KMS-11 (cell line): ENCODE data around the gene NRM.
A peak's percentile ranks its signal among the peaks of the same experiment; 100 is the strongest.

Experiments used
- H2AFZ ChIP-seq: fragments of 200-600 bp; sonication (generic); 2 replicates; pipeline ENCODE4 v1.6.1; 2016; ENCODE audit warnings: antibody characterized with exemption, mixed run types, low read depth
- H3K27ac ChIP-seq: fragments of 200-600 bp; sonication (generic); 2 replicates; pipeline ENCODE4 v1.6.1; 2016; ENCODE audit warnings: mild to moderate bottlenecking, mixed run types
- H3K27me3 ChIP-seq: fragments of 200-600 bp; sonication (generic); 2 replicates; pipeline ENCODE4 v1.6.1; 2017; ENCODE audit warnings: mild to moderate bottlenecking, low read depth, mixed run types, moderate library complexity; ENCODE audit not compliant: insufficient read depth
- H3K36me3 ChIP-seq: fragments of 200-600 bp; sonication (generic); 2 replicates; pipeline ENCODE4 v1.6.1; 2017; ENCODE audit warnings: mild to moderate bottlenecking, mixed run types; ENCODE audit not compliant: insufficient read depth
- H3K4me1 ChIP-seq: fragments of 200-600 bp; sonication (generic); 2 replicates; pipeline ENCODE4 v1.6.1; 2016; ENCODE audit warnings: mild to moderate bottlenecking, low read depth, mixed run types; ENCODE audit not compliant: poor library complexity, severe bottlenecking
- H3K4me2 ChIP-seq: fragments of 200-600 bp; sonication (generic); 2 replicates; pipeline ENCODE4 v1.7.0; 2016; ENCODE audit warnings: mild to moderate bottlenecking, mixed run types
- H3K4me3 ChIP-seq: fragments of 200-600 bp; sonication (generic); IDR thresholded peaks from 2 replicates; pipeline ENCODE4 v1.6.1; 2017; ENCODE audit warnings: low read depth, low read length, mixed read lengths; ENCODE audit not compliant: insufficient read depth
- H3K79me2 ChIP-seq: fragments of 200-600 bp; sonication (generic); 2 replicates; pipeline ENCODE4 v1.6.1; 2016; ENCODE audit warnings: low read depth, mixed run types; ENCODE audit not compliant: insufficient read depth
- H3K9ac ChIP-seq: fragments of 200-600 bp; sonication (generic); 2 replicates; pipeline ENCODE4 v1.6.1; 2016; ENCODE audit warnings: mild to moderate bottlenecking, mixed run types
- H4K20me1 ChIP-seq: fragments of 200-600 bp; sonication (generic); 2 replicates; pipeline ENCODE4 v1.6.1; 2016; ENCODE audit warnings: mild to moderate bottlenecking, mixed run types; ENCODE audit not compliant: insufficient read depth
- CTCF ChIP-seq: fragments of 200-600 bp; sonication (generic); conservative IDR thresholded peaks from 2 replicates; pipeline ENCODE4 v1.6.1; 2017; ENCODE audit warnings: low read depth, mild to moderate bottlenecking, antibody characterized with exemption, low read length, moderate library complexity, mixed read lengths

Gene NRM

GRCh38 chr6:30716879-30717128, 26.0 kb upstream of the NRM start:
- Histone ChIP-seq H3K27ac (peak overlapping the region; percentile 73), H3K9ac (peak overlapping the region; percentile 74), H3K27me3 (no peaks in the 10 kb centered on the region), H3K36me3 (peaks cover 3% of the 10 kb centered on the region; the same call in 1 of the 2 replicates), H3K79me2 (peaks cover 26% of the 10 kb centered on the region), H3K4me1 (peaks cover 66% of the 10 kb centered on the region), H4K20me1 (peaks cover 3% of the 10 kb centered on the region; the same call in 1 of the 2 replicates), H2AFZ (peak overlapping the region; percentile 31; the same call in 1 of the 2 replicates), H3K4me3 (no peak overlapping the region), H3K4me2 (peak overlapping the region; percentile 89)
- TF ChIP-seq CTCF = no peak

- no peak for TF ChIP-seq CTCF
- H3K79me2 ChIP-seq = peaks cover 12% of the 10 kb centered on the region; the same call in 1 of the 2 replicates
- peaks cover 88% of the 10 kb centered on the region for H3K4me1 ChIP-seq
Measured at GRCh38 chr6:30714263-30714662, 23.5 kb upstream of the NRM start.

GRCh38 chr6:30712441-30712945, 21.7 kb upstream of the NRM start:
- H3K36me3 ChIP-seq = no peaks in the 10 kb centered on the region; the same call in 1 of the 2 replicates

More at GRCh38 chr6:30714263-30714662, 23.5 kb upstream of the NRM start:
- Histone ChIP-seq H2AFZ (no peak overlapping the region), H3K9ac (no peak overlapping the region), H3K4me2 (no peak overlapping the region), H3K27me3 (no peaks in the 10 kb centered on the region), H3K36me3 (no peaks in the 10 kb centered on the region; the same call in 1 of the 2 replicates), H4K20me1 (no peaks in the 10 kb centered on the region), H3K4me3 (no peak overlapping the region), H3K27ac (no peak overlapping the region)

GRCh38 chr6:30711758-30712380, 21.1 kb upstream of the NRM start:
- Histone ChIP-seq H3K27ac (peak overlapping the region; percentile 59), H3K4me3 (no peak overlapping the region), H3K79me2 (peaks cover 7% of the 10 kb centered on the region; the same call in 1 of the 2 replicates), H4K20me1 (no peaks in the 10 kb centered on the region), H3K9ac (no peak overlapping the region), H2AFZ (no peak overlapping the region), H3K4me1 (peaks cover 95% of the 10 kb centered on the region), H3K4me2 (peak overlapping the region; percentile 74), H3K36me3 (no peaks in the 10 kb centered on the region; the same call in 1 of the 2 replicates), H3K27me3 (no peaks in the 10 kb centered on the region)
- no peak for TF ChIP-seq CTCF

More at GRCh38 chr6:30712441-30712945, 21.7 kb upstream of the NRM start:
- H3K9ac ChIP-seq = no peak overlapping the region
- no peaks in the 10 kb centered on the region for H3K27me3 ChIP-seq
- peak overlapping the region; percentile 74 for H3K4me2 ChIP-seq
- H3K4me3 ChIP-seq = no peak overlapping the region
- peak overlapping the region; percentile 59 for H3K27ac ChIP-seq
- peaks cover 89% of the 10 kb centered on the region for H3K4me1 ChIP-seq
- H4K20me1 ChIP-seq = no peaks in the 10 kb centered on the region
- H3K79me2 ChIP-seq = peaks cover 7% of the 10 kb centered on the region; the same call in 1 of the 2 replicates
- no peak overlapping the region for H2AFZ ChIP-seq
- TF ChIP-seq CTCF = no peak
